H9 (cell line): ENCODE data around the gene RRAD. TPM values are rescaled to one million over a fixed set of nuclear protein-coding genes. Genes with fewer than 3 reads are reported as not detected.

Source experiments
- DNase-seq: peaks from one replicate; pipeline ENCODE4 v3.0.0-alpha.2; 2017
- H2AFZ ChIP-seq: one replicate; pipeline ENCODE4 v1.6.1; 2013; ENCODE audit warnings: mild to moderate bottlenecking, low read length, control low read depth, moderate library complexity
- H2AK5ac ChIP-seq: 2 replicates; pipeline ENCODE4 v1.6.1; 2013; ENCODE audit warnings: low read length, control low read depth, mixed read lengths; ENCODE audit not compliant: insufficient read length
- H2BK120ac ChIP-seq: one replicate; pipeline ENCODE4 v1.6.1; 2013; ENCODE audit warnings: low read depth, mild to moderate bottlenecking, low read length, control low read depth, inconsistent platforms; ENCODE audit not compliant: poor library complexity, severe bottlenecking
- H2BK12ac ChIP-seq: 2 replicates; pipeline ENCODE4 v1.6.1; 2013; ENCODE audit warnings: low read length, control low read depth, mixed read lengths, low read depth; ENCODE audit not compliant: insufficient read length
- H2BK15ac ChIP-seq: 2 replicates; pipeline ENCODE4 v1.6.1; 2013; ENCODE audit warnings: low read depth, low read length, control low read depth
- H2BK20ac ChIP-seq: one replicate; pipeline ENCODE4 v1.6.1; 2013; ENCODE audit warnings: low read depth, mild to moderate bottlenecking, low read length, control low read depth, inconsistent platforms; ENCODE audit not compliant: poor library complexity, severe bottlenecking
- H2BK5ac ChIP-seq: 2 replicates; pipeline ENCODE4 v1.6.1; 2013; ENCODE audit warnings: low read length, control low read depth, mixed read lengths; ENCODE audit not compliant: insufficient read length
- H3K14ac ChIP-seq: 2 replicates; pipeline ENCODE4 v1.6.1; 2013; ENCODE audit warnings: low read length, control low read depth; ENCODE audit not compliant: insufficient read depth
- H3K18ac ChIP-seq: 2 replicates; pipeline ENCODE4 v1.6.1; 2013; ENCODE audit warnings: low read depth, mild to moderate bottlenecking, mixed read lengths, low read length, control low read depth; ENCODE audit not compliant: insufficient read length
- H3K23ac ChIP-seq: 2 replicates; pipeline ENCODE4 v1.6.1; 2013; ENCODE audit warnings: low read length, control low read depth, mixed read lengths, low read depth; ENCODE audit not compliant: insufficient read length
- H3K23me2 ChIP-seq: 2 replicates; pipeline ENCODE4 v1.6.1; 2013; ENCODE audit warnings: low read depth, mild to moderate bottlenecking, mixed read lengths, low read length, control low read depth; ENCODE audit not compliant: insufficient read length, poor library complexity, severe bottlenecking
- H3K27ac ChIP-seq: 2 replicates; pipeline ENCODE4 v1.5.1; 2013; ENCODE audit warnings: low read length, control low read depth, mixed read lengths, low read depth; ENCODE audit not compliant: insufficient read length
- H3K27me3 ChIP-seq: 2 replicates; pipeline ENCODE4 v1.6.1; 2013; ENCODE audit warnings: low read length, control low read depth, inconsistent platforms; ENCODE audit not compliant: insufficient read depth
- H3K4ac ChIP-seq: 2 replicates; pipeline ENCODE4 v1.6.1; 2013; ENCODE audit warnings: low read depth, mild to moderate bottlenecking, control low read depth, inconsistent platforms, low read length, moderate library complexity
- H3K4me1 ChIP-seq: 2 replicates; pipeline ENCODE4 v1.6.1; 2013; ENCODE audit warnings: low read length, control low read depth, inconsistent platforms; ENCODE audit not compliant: insufficient read depth
- H3K4me2 ChIP-seq: 2 replicates; pipeline ENCODE4 v1.6.1; 2013; ENCODE audit warnings: low read length, control low read depth, mixed read lengths; ENCODE audit not compliant: insufficient read length, insufficient read depth
- H3K56ac ChIP-seq: 2 replicates; pipeline ENCODE4 v1.6.1; 2013; ENCODE audit warnings: low read depth, mild to moderate bottlenecking, mixed read lengths, low read length, control low read depth; ENCODE audit not compliant: insufficient read length
- H3K79me1 ChIP-seq: 2 replicates; pipeline ENCODE4 v1.6.1; 2013; ENCODE audit warnings: low read depth, mild to moderate bottlenecking, moderate library complexity, low read length, control low read depth, inconsistent platforms; ENCODE audit not compliant: insufficient read depth, poor library complexity, severe bottlenecking
- H3K79me2 ChIP-seq: 2 replicates; pipeline ENCODE4 v1.6.1; 2013; ENCODE audit warnings: low read length, control low read depth, inconsistent platforms; ENCODE audit not compliant: insufficient read depth
- H3K9ac ChIP-seq: 2 replicates; pipeline ENCODE4 v1.6.1; 2013; ENCODE audit warnings: low read length, control low read depth, mixed read lengths; ENCODE audit not compliant: insufficient read length; ENCODE audit errors: extremely low read depth
- H3K9me3 ChIP-seq: one replicate; pipeline ENCODE4 v1.6.1; 2013; ENCODE audit warnings: low read depth, low read length, inconsistent platforms; ENCODE audit not compliant: control insufficient read depth
- H3T11ph ChIP-seq: one replicate; pipeline ENCODE4 v1.6.1; 2013; ENCODE audit warnings: mild to moderate bottlenecking, low read length, control low read depth, inconsistent platforms
- H4K20me1 ChIP-seq: one replicate; pipeline ENCODE4 v1.6.1; 2013; ENCODE audit not compliant: control insufficient read depth, insufficient read length, insufficient read depth
- H4K5ac ChIP-seq: 2 replicates; pipeline ENCODE4 v1.6.1; 2013; ENCODE audit warnings: low read depth, mild to moderate bottlenecking, mixed read lengths, low read length, control low read depth; ENCODE audit not compliant: insufficient read length
- H4K8ac ChIP-seq: replicated peaks from 2 replicates; pipeline ENCODE4 v1.6.1; 2013; ENCODE audit warnings: low read length, control low read depth, mixed read lengths, low read depth; ENCODE audit not compliant: insufficient read length
- H4K91ac ChIP-seq: 2 replicates; pipeline ENCODE4 v1.6.1; 2013; ENCODE audit warnings: low read depth, mild to moderate bottlenecking, moderate library complexity, mixed read lengths, low read length, control low read depth; ENCODE audit not compliant: insufficient read length
- H3K27ac Mint-ChIP-seq, 3 experiments: 2 replicates in 2 of 3; 3 replicates in 1 of 3; pipeline ENCODE4 v1.8.0; 2020 to 2021; ENCODE audit warnings: mixed read lengths in 3 of 3, mild to moderate bottlenecking in 1 of 3, moderate library complexity in 1 of 3
- H3K27me3 Mint-ChIP-seq: 2 replicates; pipeline ENCODE4 v1.8.0; 2021; ENCODE audit warnings: low read depth, mild to moderate bottlenecking, moderate library complexity, mixed read lengths
- H3K36me3 Mint-ChIP-seq, 3 experiments: 2 replicates in 2 of 3; 3 replicates in 1 of 3; pipeline ENCODE4 v1.8.0; 2020 to 2021; ENCODE audit warnings: low read depth in 3 of 3, mixed read lengths in 3 of 3; ENCODE audit not compliant: insufficient read depth in 1 of 3
- H3K4me1 Mint-ChIP-seq, 2 experiments: 2 replicates each; pipeline ENCODE4 v1.8.0; 2020; ENCODE audit warnings: mixed read lengths in 2 of 2
- H3K4me3 Mint-ChIP-seq, 2 experiments: 2 replicates in 1 of 2; 3 replicates in 1 of 2; pipeline ENCODE4 v1.8.0; 2020 to 2021; ENCODE audit warnings: mild to moderate bottlenecking in 2 of 2, mixed read lengths in 2 of 2, moderate library complexity in 1 of 2
- H3K9me3 Mint-ChIP-seq, 2 experiments: 2 replicates in 1 of 2; 3 replicates in 1 of 2; pipeline ENCODE4 v1.8.0; 2020; ENCODE audit warnings: mild to moderate bottlenecking in 2 of 2, mixed read lengths in 2 of 2, moderate library complexity in 1 of 2
- WGBS: extraction: QIAGEN DNeasy Blood & Tissue Kit; methylation state at CpG from one replicate; pipeline ENCODE4 v1.1.7; 2013; ENCODE audit warnings: missing lambda C conversion rate, low lambda C conversion rate, mixed read lengths; ENCODE audit not compliant: insufficient read length; ENCODE audit errors: extremely low coverage; 5-methylcytosine and 5-hydroxymethylcytosine counted together
- total RNA-seq: library from RNA; stranded (reverse); gene quantifications from 2 replicates; pipeline ENCODE4 v1.2.1, GENCODE V29; 2021
- TF ChIP-seq, protein P1 (sequence below): fragments of 200-600 bp; sonication (generic); conservative IDR thresholded peaks from 3 replicates; pipeline ENCODE4 v1.8.0; 2021; ENCODE audit warnings: antibody characterized with exemption, mild to moderate bottlenecking

Gene RRAD
- total RNA-seq, 1 experiment from 2014 or later = 0.72 TPM

- no peak overlapping the region for H2AFZ ChIP-seq
- H2BK15ac ChIP-seq = no peak overlapping the region
- H2BK5ac ChIP-seq = no peak overlapping the region
- peaks cover 2 to 4% of the 10 kb centered on the region in 2 experiments; a peak in 2 of 4 replicates for H3K4me1 Mint-ChIP-seq
- H4K5ac ChIP-seq = no peak overlapping the region
- no peak overlapping the region for H3K23ac ChIP-seq
- H3K4me2 ChIP-seq = no peak overlapping the region
- H3K4me3 Mint-ChIP-seq = no peak overlapping the region
- no peak overlapping the region for H3K56ac ChIP-seq
- peaks cover 7 to 24% (median 23%) of the 10 kb centered on the region in 3 experiments; a peak in 6 of 7 replicates for H3K36me3 Mint-ChIP-seq
- H4K91ac ChIP-seq = no peak overlapping the region
- H3K14ac ChIP-seq = no peak overlapping the region
- no peaks in the 10 kb centered on the region for H4K20me1 ChIP-seq
- H2AK5ac ChIP-seq = no peak overlapping the region
- no peaks in the 10 kb centered on the region for H3K9me3 ChIP-seq
- no peak for DNase-seq
- H3K4me1 ChIP-seq = no peaks in the 10 kb centered on the region
- H3K4ac ChIP-seq = no peak overlapping the region
- no peak overlapping the region for H4K8ac ChIP-seq
- H2BK120ac ChIP-seq = no peak overlapping the region
- no CpG with 5 or more reads among the region's 7 CpGs for WGBS
- no peaks in the 10 kb centered on the region for H3K79me1 ChIP-seq
- no peaks in the 10 kb centered on the region for H3K79me2 ChIP-seq
- peaks cover 5% of the 10 kb centered on the region for H3K27me3 Mint-ChIP-seq
- H3K9ac ChIP-seq = no peak overlapping the region
- H2BK12ac ChIP-seq = no peak overlapping the region
- TF ChIP-seq, protein P1, sequence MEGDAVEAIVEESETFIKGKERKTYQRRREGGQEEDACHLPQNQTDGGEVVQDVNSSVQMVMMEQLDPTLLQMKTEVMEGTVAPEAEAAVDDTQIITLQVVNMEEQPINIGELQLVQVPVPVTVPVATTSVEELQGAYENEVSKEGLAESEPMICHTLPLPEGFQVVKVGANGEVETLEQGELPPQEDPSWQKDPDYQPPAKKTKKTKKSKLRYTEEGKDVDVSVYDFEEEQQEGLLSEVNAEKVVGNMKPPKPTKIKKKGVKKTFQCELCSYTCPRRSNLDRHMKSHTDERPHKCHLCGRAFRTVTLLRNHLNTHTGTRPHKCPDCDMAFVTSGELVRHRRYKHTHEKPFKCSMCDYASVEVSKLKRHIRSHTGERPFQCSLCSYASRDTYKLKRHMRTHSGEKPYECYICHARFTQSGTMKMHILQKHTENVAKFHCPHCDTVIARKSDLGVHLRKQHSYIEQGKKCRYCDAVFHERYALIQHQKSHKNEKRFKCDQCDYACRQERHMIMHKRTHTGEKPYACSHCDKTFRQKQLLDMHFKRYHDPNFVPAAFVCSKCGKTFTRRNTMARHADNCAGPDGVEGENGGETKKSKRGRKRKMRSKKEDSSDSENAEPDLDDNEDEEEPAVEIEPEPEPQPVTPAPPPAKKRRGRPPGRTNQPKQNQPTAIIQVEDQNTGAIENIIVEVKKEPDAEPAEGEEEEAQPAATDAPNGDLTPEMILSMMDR = no peak
- no peak overlapping the region for H3K18ac ChIP-seq
- H3K23me2 ChIP-seq = no peaks in the 10 kb centered on the region
- no peak overlapping the region for H3T11ph ChIP-seq
- no peak overlapping the region for H3K27ac ChIP-seq
- peaks cover 4% of the 10 kb centered on the region in 2 experiments; a peak in 3 of 5 replicates for H3K9me3 Mint-ChIP-seq
- H3K27ac Mint-ChIP-seq = no peak overlapping the region
- H3K27me3 ChIP-seq = peaks cover 14% of the 10 kb centered on the region; the same call in 1 of the 2 replicates
- no peak overlapping the region for H2BK20ac ChIP-seq
Measured at GRCh38 chr16:66946541-66946940, 21.2 kb upstream of the RRAD start.
